PC-3 (cell line): ENCODE data around the gene IFIT2. TPM values are rescaled to one million over a fixed set of nuclear protein-coding genes. Genes with fewer than 3 reads are reported as not detected.

Experiments
- ATAC-seq: fragments of 200-7000 bp; cut with Tn5 transposase; 2 replicates; pipeline ENCODE4 v1.9.1; 2020; ENCODE audit warnings: mild to moderate bottlenecking, moderate library complexity
- BruUV-seq: library from RNA; stranded (reverse); fragments of 400-500 nt; replicated peaks from 2 replicates; lab custom pipeline; 2021; lab: Mats Ljungman, UMichigan
- CTCF ChIA-PET: fragments of 300-600 bp; sonication (Branson Sonifier 250); formaldehyde crosslinking; loops from one replicate; lab custom pipeline; 2022; ENCODE audit warnings: antibody characterized with exemption; lab: Charles Lee
- POLR2A ChIA-PET: fragments of 300-600 bp; sonication (Branson Sonifier 250); formaldehyde crosslinking; loops from one replicate; lab custom pipeline; 2022; ENCODE audit warnings: antibody characterized with exemption; ENCODE audit not compliant: unreplicated experiment; lab: Charles Lee
- DNase-seq: peaks from one replicate; pipeline ENCODE4 v3.0.0-alpha.2; 2015
- H2AFZ ChIP-seq: fragments of 300-600 bp; sonication (generic); 2 replicates; pipeline ENCODE4 v1.6.0; 2016; ENCODE audit warnings: antibody characterized with exemption, low read length
- H3F3A ChIP-seq: fragments of 300-600 bp; sonication (generic); one replicate; pipeline ENCODE4 v1.6.0; 2017; ENCODE audit warnings: antibody characterized with exemption, low read length, control low read depth, mild to moderate bottlenecking; ENCODE audit not compliant: unreplicated experiment
- H3K27ac ChIP-seq: fragments of 300-600 bp; sonication (generic); 2 replicates; pipeline ENCODE4 v1.5.1; 2016; ENCODE audit warnings: mild to moderate bottlenecking, low read length
- H3K27me3 ChIP-seq: fragments of 300-600 bp; sonication (generic); 2 replicates; pipeline ENCODE4 v1.6.1; 2016; ENCODE audit warnings: low read length, mixed read lengths
- H3K36me3 ChIP-seq: fragments of 300-600 bp; sonication (generic); 2 replicates; pipeline ENCODE4 v1.6.1; 2016; ENCODE audit warnings: low read depth, mixed run types, low read length, mixed read lengths
- H3K4me1 ChIP-seq: fragments of 300-600 bp; sonication (generic); 2 replicates; pipeline ENCODE4 v1.5.1; 2016; ENCODE audit warnings: low read length; ENCODE audit not compliant: insufficient read depth
- H3K4me2 ChIP-seq: fragments of 300-600 bp; sonication (generic); 2 replicates; pipeline ENCODE4 v1.6.0; 2016; ENCODE audit warnings: low read length
- H3K4me3 ChIP-seq: fragments of 300-600 bp; sonication (generic); 2 replicates; pipeline ENCODE4 v1.5.1; 2016; ENCODE audit warnings: mild to moderate bottlenecking, low read length, mixed read lengths
- H3K79me2 ChIP-seq: fragments of 300-600 bp; sonication (generic); 2 replicates; pipeline ENCODE4 v1.6.1; 2017; ENCODE audit warnings: low read length, mixed read lengths
- H3K9ac ChIP-seq: fragments of 300-600 bp; sonication (generic); 2 replicates; pipeline ENCODE4 v1.6.0; 2016; ENCODE audit warnings: mild to moderate bottlenecking, low read length
- H3K9me2 ChIP-seq: fragments of 300-600 bp; sonication (generic); replicated peaks from 2 replicates; pipeline ENCODE4 v1.6.1; 2016; ENCODE audit warnings: mixed run types, low read length, mixed read lengths
- H3K9me3 ChIP-seq: fragments of 300-600 bp; sonication (generic); 2 replicates; pipeline ENCODE4 v1.6.1; 2016; ENCODE audit warnings: low read length, mixed read lengths
- H4K20me1 ChIP-seq: fragments of 300-600 bp; sonication (generic); 2 replicates; pipeline ENCODE4 v1.6.1; 2016; ENCODE audit warnings: low read length, mixed read lengths
- CTCF ChIP-seq: fragments of 300-600 bp; sonication (generic); conservative IDR thresholded peaks from 2 replicates; pipeline ENCODE4 v1.5.1; 2017; ENCODE audit warnings: antibody characterized with exemption, low read depth, mild to moderate bottlenecking, low read length
- EZH2 ChIP-seq: fragments of 300-600 bp; sonication (generic); IDR thresholded peaks from one replicate; pipeline ENCODE4 v1.6.1; 2017; ENCODE audit warnings: antibody characterized with exemption, mild to moderate bottlenecking, low read length; ENCODE audit not compliant: unreplicated experiment
- EZH2phosphoT487 ChIP-seq: fragments of 300-600 bp; sonication (generic); IDR thresholded peaks from 2 replicates; pipeline ENCODE4 v1.6.1; 2018; ENCODE audit warnings: mild to moderate bottlenecking, antibody characterized with exemption, low read length, borderline replicate concordance
- intact Hi-C: fragments of 100-400 bp; cut with micrococcal nuclease; formaldehyde crosslinking; loops from 2 replicates; pipeline ENCODE4 v1.9.0; 2023
- total RNA-seq: library from RNA; depleted of rRNA; stranded (reverse); fragments of >200 nt; gene quantifications from 2 replicates; pipeline ENCODE4 v1.2.3, GENCODE V29; 2014

Gene IFIT2
- total RNA-seq, 1 experiment from 2014 or later: 8.6 TPM

GRCh38 chr10:89255793-89256192 is 46.1 kb upstream of the IFIT2 start:
- CTCF ChIA-PET: no interaction called here
- H4K20me1 ChIP-seq: no peaks in the 10 kb centered on the region
- intact Hi-C loops: loop anchor here (10.0 kb wide), 1 partner anchor 309 kb away; no protein-coding TSS in a partner anchor
- no peak overlapping the region for H2AFZ ChIP-seq
- POLR2A ChIA-PET: no interaction called here
- DNase-seq: no peak
- H3K4me3 ChIP-seq: no peak overlapping the region
- no peak overlapping the region for H3K27ac ChIP-seq
- no peaks in the 10 kb centered on the region for H3K36me3 ChIP-seq
- H3K9me2 ChIP-seq: no peaks in the 10 kb centered on the region
- no peaks in the 10 kb centered on the region for H3K27me3 ChIP-seq
- peaks cover 17% of the 10 kb centered on the region for H3K79me2 ChIP-seq
- no peaks in the 10 kb centered on the region for H3F3A ChIP-seq
- H3K9me3 ChIP-seq: no peaks in the 10 kb centered on the region
- H3K4me1 ChIP-seq: peaks cover 25% of the 10 kb centered on the region
- ATAC-seq: no peak
- no peak overlapping the region for H3K4me2 ChIP-seq
- no peak overlapping the region for H3K9ac ChIP-seq
- TF ChIP-seq CTCF (no peak), EZH2 (no peak), EZH2phosphoT487 (no peak)
- no TSS peak for BruUV-seq

GRCh38 chr10:89256340-89256739 is 45.5 kb upstream of the IFIT2 start:
- intact Hi-C loops: loop anchor here (10.0 kb wide), 1 partner anchor 308 kb away; no protein-coding TSS in a partner anchor
- Histone ChIP-seq H3K4me2 (no peak overlapping the region), H3K36me3 (no peaks in the 10 kb centered on the region), H3K9ac (no peak overlapping the region), H3K79me2 (peaks cover 11% of the 10 kb centered on the region), H3K27me3 (no peaks in the 10 kb centered on the region), H3K4me1 (peaks cover 30% of the 10 kb centered on the region), H3K4me3 (no peak overlapping the region), H3F3A (no peaks in the 10 kb centered on the region), H2AFZ (no peak overlapping the region), H3K9me2 (no peaks in the 10 kb centered on the region), H3K27ac (no peak overlapping the region), H4K20me1 (no peaks in the 10 kb centered on the region), H3K9me3 (no peaks in the 10 kb centered on the region)
- BruUV-seq: no TSS peak
- ATAC-seq (no peak), DNase-seq (no peak)
- POLR2A ChIA-PET: no interaction called here
- TF ChIP-seq EZH2phosphoT487 (no peak), CTCF (no peak), EZH2 (no peak)
- CTCF ChIA-PET: no interaction called here

- ChIA-PET POLR2A (no interaction called here), CTCF (no interaction called here)
- Histone ChIP-seq H3K79me2 (peaks cover 8% of the 10 kb centered on the region; the same call in 1 of the 2 replicates), H3K4me3 (no peak overlapping the region), H3K4me2 (no peak overlapping the region), H2AFZ (no peak overlapping the region), H3K27ac (no peak overlapping the region), H3F3A (no peaks in the 10 kb centered on the region), H3K27me3 (no peaks in the 10 kb centered on the region), H4K20me1 (no peaks in the 10 kb centered on the region), H3K9me2 (no peaks in the 10 kb centered on the region), H3K4me1 (peaks cover 36% of the 10 kb centered on the region), H3K9me3 (no peaks in the 10 kb centered on the region), H3K9ac (no peak overlapping the region), H3K36me3 (no peaks in the 10 kb centered on the region)
- intact Hi-C loops: loop anchor here (10.0 kb wide), 1 partner anchor 308 kb away; no protein-coding TSS in a partner anchor
- TF ChIP-seq CTCF: no peak
- TF ChIP-seq EZH2: no peak
- TF ChIP-seq EZH2phosphoT487: no peak
- DNase-seq (no peak), ATAC-seq (no peak)
- no TSS peak for BruUV-seq
These were observed 44.9 kb upstream of the IFIT2 start for GRCh38 chr10:89256962-89257361.
